HCT116 (cell line): ENCODE measurements around the gene SELE. TPM values are rescaled to one million over a fixed set of nuclear protein-coding genes. Genes with fewer than 3 reads are reported as not detected.

ENCODE experiments used
- ATAC-seq: fragments of 200-7000 bp; cut with Tn5 transposase; 2 replicates; pipeline ENCODE4 v1.9.1; 2020; ENCODE audit warnings: mild to moderate bottlenecking, moderate library complexity
- BruUV-seq: library from RNA; stranded (reverse); fragments of 400-500 nt; replicated peaks from 2 replicates; lab custom pipeline; 2021; lab: Mats Ljungman, UMichigan
- CTCF ChIA-PET: fragments of 300-600 bp; sonication (Branson Sonifier 250); formaldehyde crosslinking; loops from one replicate; lab custom pipeline; 2021; ENCODE audit warnings: antibody characterized with exemption; lab: Charles Lee
- POLR2A ChIA-PET: fragments of 300-600, 350-600 bp; sonication (Branson Sonifier 250); formaldehyde crosslinking; loops from one replicate; lab custom pipeline; 2021; ENCODE audit warnings: antibody characterized with exemption; lab: Charles Lee
- RAD21 ChIA-PET, 2 experiments: fragments of 300-600 bp; sonication (Branson Sonifier 250); formaldehyde crosslinking; loops; one replicate each; lab custom pipeline; 2023; ENCODE audit warnings: low total read pairs in 2 of 2; ENCODE audit not compliant: uncharacterized antibody in 2 of 2, unreplicated experiment in 2 of 2, low non-redundant PET in 1 of 2; lab: Charles Lee
- DNase-seq: peaks from one replicate; pipeline ENCODE4 v3.0.0-alpha.2; 2010; ENCODE audit warnings: low read depth, low spot score
- H2AFZ ChIP-seq: fragments of 200-600 bp; shearing (Covaris generic), sonication (generic); 2 replicates; pipeline ENCODE4 v1.6.1; 2017; ENCODE audit warnings: low read depth, mixed run types, mixed read lengths, antibody characterized with exemption, low read length; ENCODE audit not compliant: poor library complexity, severe bottlenecking
- H3K27ac ChIP-seq: 2 replicates; pipeline ENCODE4 v1.5.1; 2012; ENCODE audit warnings: low read depth, low read length
- H3K27me3 ChIP-seq: fragments of 200-600 bp; sonication (generic); 2 replicates; pipeline ENCODE4 v1.6.1; 2016; ENCODE audit warnings: mixed run types, low read length, mixed read lengths; ENCODE audit not compliant: insufficient read depth
- H3K36me3 ChIP-seq, 2 experiments: fragments of 200-500 bp in 1 of 2; fragments of 200-600 bp in 1 of 2; sonication (Bioruptor generic) in 1 of 2; sonication (generic) in 1 of 2; 2 replicates each; pipeline versions ENCODE4 v1.5.1 to v1.6.1; 2014 to 2016; ENCODE audit warnings: low read length in 2 of 2, inconsistent platforms in 1 of 2, mixed read lengths in 1 of 2, mixed run types in 1 of 2; ENCODE audit not compliant: insufficient read depth in 2 of 2, control insufficient read depth in 1 of 2
- H3K4me1 ChIP-seq, 2 experiments: fragments of 200-600 bp in 1 of 2; sonication (generic) in 1 of 2; 2 replicates each; pipeline versions ENCODE4 v1.5.1 to v1.6.1; 2012 to 2017; ENCODE audit warnings: low read length in 2 of 2, inconsistent platforms in 1 of 2, mild to moderate bottlenecking in 1 of 2, mixed read lengths in 1 of 2, mixed run types in 1 of 2, moderate library complexity in 1 of 2; ENCODE audit not compliant: insufficient read depth in 2 of 2, control insufficient read depth in 1 of 2
- H3K4me2 ChIP-seq: fragments of 200-600 bp; sonication (generic); 2 replicates; pipeline ENCODE4 v1.6.1; 2017; ENCODE audit warnings: mixed run types, low read length, mixed read lengths
- H3K4me3 ChIP-seq, 2 experiments: fragments of 200-600 bp in 1 of 2; sonication (generic) in 1 of 2; replicated peaks in 1 of 2; 2 replicates each; pipeline ENCODE4 v1.5.1; 2011 to 2016; ENCODE audit warnings: low read length in 2 of 2, control low read depth in 1 of 2, low read depth in 1 of 2, mild to moderate bottlenecking in 1 of 2, mixed read lengths in 1 of 2, mixed run types in 1 of 2
- H3K79me2 ChIP-seq: fragments of 200-600 bp; sonication (generic); 2 replicates; pipeline ENCODE4 v1.6.1; 2017; ENCODE audit warnings: mild to moderate bottlenecking, mixed run types, low read length, moderate library complexity, mixed read lengths; ENCODE audit not compliant: insufficient read depth
- H3K9ac ChIP-seq: fragments of 200-600 bp; sonication (generic); 2 replicates; pipeline ENCODE4 v1.6.1; 2016; ENCODE audit warnings: low read length, mixed read lengths
- H3K9me2 ChIP-seq: fragments of 200-600 bp; sonication (generic), shearing (Covaris generic); 2 replicates; pipeline ENCODE4 v1.6.1; 2017; ENCODE audit warnings: mixed run types, mild to moderate bottlenecking, moderate library complexity; ENCODE audit not compliant: insufficient read depth
- H3K9me3 ChIP-seq, 2 experiments: fragments of 200-500 bp in 1 of 2; fragments of 200-600 bp in 1 of 2; sonication (Bioruptor generic) in 1 of 2; sonication (generic) in 1 of 2; 2 replicates each; pipeline ENCODE4 v1.6.1; 2014 to 2017; ENCODE audit warnings: low read length in 2 of 2, mixed read lengths in 2 of 2, inconsistent platforms in 1 of 2, low read depth in 1 of 2, mild to moderate bottlenecking in 1 of 2, mixed run types in 1 of 2, moderate library complexity in 1 of 2; ENCODE audit not compliant: control insufficient read depth in 1 of 2, insufficient read depth in 1 of 2
- H4K20me1 ChIP-seq: fragments of 200-600 bp; sonication (generic), shearing (Covaris generic); 2 replicates; pipeline ENCODE4 v1.6.1; 2017; ENCODE audit warnings: mixed run types, mild to moderate bottlenecking, moderate library complexity; ENCODE audit not compliant: insufficient read depth
- CEBPB ChIP-seq: IDR thresholded peaks from 2 replicates; pipeline ENCODE4 v1.6.1; 2012; ENCODE audit warnings: low read depth
- EGR1 ChIP-seq: IDR thresholded peaks from 2 replicates; pipeline ENCODE4 v1.6.1; 2012; ENCODE audit warnings: low read depth
- ELF1 ChIP-seq: IDR thresholded peaks from 2 replicates; pipeline ENCODE4 v1.6.1; 2012; ENCODE audit warnings: low read depth, borderline replicate concordance
- FOSL1 ChIP-seq: IDR thresholded peaks from 2 replicates; pipeline ENCODE4 v1.6.1; 2012; ENCODE audit warnings: low read depth
- JUND ChIP-seq: IDR thresholded peaks from 2 replicates; pipeline ENCODE4 v1.6.1; 2012
- POLR2A ChIP-seq: IDR thresholded peaks from 2 replicates; pipeline ENCODE4 v1.7.0; 2011; ENCODE audit warnings: borderline replicate concordance; ENCODE audit not compliant: insufficient read depth, insufficient read length; ENCODE audit errors: extremely low read depth
- POLR2AphosphoS5 ChIP-seq: IDR thresholded peaks from 2 replicates; pipeline ENCODE4 v1.6.1; 2011; ENCODE audit warnings: mild to moderate bottlenecking, low read depth, low read length, moderate library complexity
- RAD21 ChIP-seq: IDR thresholded peaks from 2 replicates; pipeline ENCODE4 v1.6.1; 2012; ENCODE audit warnings: low read depth, mild to moderate bottlenecking
- TCF7L2 ChIP-seq: IDR thresholded peaks from 2 replicates; pipeline ENCODE4 v1.7.0; 2011; ENCODE audit warnings: borderline replicate concordance, inconsistent platforms; ENCODE audit not compliant: insufficient read depth, insufficient read length; ENCODE audit errors: extremely low read depth
- YY1 ChIP-seq: IDR thresholded peaks from 2 replicates; pipeline ENCODE4 v1.6.1; 2011; ENCODE audit warnings: low read length, low read depth, moderate library complexity, mild to moderate bottlenecking; ENCODE audit not compliant: insufficient replicate concordance; ENCODE audit errors: extremely low read depth
- ZNF274 ChIP-seq: fragments of 200-500 bp; sonication (Bioruptor generic); IDR thresholded peaks from 2 replicates; pipeline ENCODE4 v1.6.1; 2014; ENCODE audit warnings: mild to moderate bottlenecking, low read depth, low read length, inconsistent platforms
- intact Hi-C: fragments of 100-400 bp; cut with micrococcal nuclease; formaldehyde crosslinking; loops from 2 replicates; pipeline ENCODE4 v1.10.0; 2022
- total RNA-seq: library from RNA; stranded (reverse); gene quantifications from one replicate; pipeline ENCODE4 v1.2.1, GENCODE V29; 2021; ENCODE audit not compliant: unreplicated experiment
- TF ChIP-seq, protein P1 (sequence below), 3 experiments: fragments of 200-600 bp in 1 of 3; sonication (generic) in 1 of 3; IDR thresholded peaks in 2 of 3; conservative IDR thresholded peaks in 1 of 3; 2 replicates each; pipeline ENCODE4 v1.5.1; 2012 to 2017; ENCODE audit warnings: low read depth in 2 of 3, low read length in 2 of 3, antibody characterized with exemption in 1 of 3, borderline replicate concordance in 1 of 3, control low read depth in 1 of 3, mild to moderate bottlenecking in 1 of 3, mixed read lengths in 1 of 3, mixed run types in 1 of 3, moderate library complexity in 1 of 3; ENCODE audit not compliant: insufficient read depth in 1 of 3
- TF ChIP-seq, protein P2 (sequence below): IDR thresholded peaks from 2 replicates; pipeline ENCODE4 v1.6.1; 2012
- TF ChIP-seq, protein P3 (sequence below): IDR thresholded peaks from 2 replicates; pipeline ENCODE4 v1.6.1; 2012
- TF ChIP-seq, protein P4 (sequence below): IDR thresholded peaks from 2 replicates; pipeline ENCODE4 v1.6.1; 2011; ENCODE audit warnings: mild to moderate bottlenecking, low read length, moderate library complexity; ENCODE audit not compliant: insufficient replicate concordance; ENCODE audit errors: extremely low read depth

Gene SELE
- total RNA-seq, 1 experiment from 2014 or later: not detected

DNA sequence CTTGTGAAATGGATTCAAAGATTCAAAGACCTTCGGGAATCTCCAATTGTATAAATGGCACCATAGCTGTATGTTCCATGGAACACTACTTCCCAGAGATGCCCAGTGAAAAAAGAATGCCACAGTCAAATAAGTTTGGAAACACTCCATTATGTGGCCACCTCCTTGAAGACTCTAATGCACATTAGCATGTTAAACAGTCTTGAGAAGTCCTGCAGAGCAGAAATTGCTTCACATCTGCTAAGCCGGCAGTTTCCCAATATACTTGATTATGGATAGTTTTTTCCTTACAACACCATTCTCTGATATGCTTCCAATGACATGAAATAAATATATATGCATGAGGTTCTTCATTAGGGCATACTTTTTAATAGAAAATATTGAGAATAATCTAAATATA lies 12.7 kb upstream of the SELE start:
- Histone ChIP-seq H3K4me2 (no peak overlapping the region), H3K27me3 (no peaks in the 10 kb centered on the region), H3K4me3 (no peak overlapping the region), H3K9me2 (no peaks in the 10 kb centered on the region), H3K79me2 (no peaks in the 10 kb centered on the region), H3K9ac (no peak overlapping the region), H4K20me1 (no peaks in the 10 kb centered on the region), H2AFZ (no peak overlapping the region), H3K4me1 (peaks cover 0 to 3% of the 10 kb centered on the region in 2 experiments; a peak in 1 of 4 replicates), H3K36me3 (no peaks in the 10 kb centered on the region), H3K9me3 (no peaks in the 10 kb centered on the region), H3K27ac (no peak overlapping the region)
- BruUV-seq: no TSS peak
- ChIA-PET RAD21 (no interaction called here), POLR2A (no interaction called here), CTCF (no interaction called here)
- intact Hi-C loops: no loop called here
- no peak for ATAC-seq
- no peak for TF ChIP-seq ZNF274
- TF ChIP-seq CEBPB: no peak
- TF ChIP-seq TCF7L2: no peak
- TF ChIP-seq, protein P1, sequence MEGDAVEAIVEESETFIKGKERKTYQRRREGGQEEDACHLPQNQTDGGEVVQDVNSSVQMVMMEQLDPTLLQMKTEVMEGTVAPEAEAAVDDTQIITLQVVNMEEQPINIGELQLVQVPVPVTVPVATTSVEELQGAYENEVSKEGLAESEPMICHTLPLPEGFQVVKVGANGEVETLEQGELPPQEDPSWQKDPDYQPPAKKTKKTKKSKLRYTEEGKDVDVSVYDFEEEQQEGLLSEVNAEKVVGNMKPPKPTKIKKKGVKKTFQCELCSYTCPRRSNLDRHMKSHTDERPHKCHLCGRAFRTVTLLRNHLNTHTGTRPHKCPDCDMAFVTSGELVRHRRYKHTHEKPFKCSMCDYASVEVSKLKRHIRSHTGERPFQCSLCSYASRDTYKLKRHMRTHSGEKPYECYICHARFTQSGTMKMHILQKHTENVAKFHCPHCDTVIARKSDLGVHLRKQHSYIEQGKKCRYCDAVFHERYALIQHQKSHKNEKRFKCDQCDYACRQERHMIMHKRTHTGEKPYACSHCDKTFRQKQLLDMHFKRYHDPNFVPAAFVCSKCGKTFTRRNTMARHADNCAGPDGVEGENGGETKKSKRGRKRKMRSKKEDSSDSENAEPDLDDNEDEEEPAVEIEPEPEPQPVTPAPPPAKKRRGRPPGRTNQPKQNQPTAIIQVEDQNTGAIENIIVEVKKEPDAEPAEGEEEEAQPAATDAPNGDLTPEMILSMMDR (IDR thresholded peaks at IDR 0.05 in 2 of 3, conservative IDR thresholded peaks at IDR 0.05 in 1 of 3; ENCODE audit: borderline replicate concordance in 1 of 3, insufficient read depth in 1 of 3, low read depth in 2 of 3, low read length in 2 of 3): no peak
- no peak for TF ChIP-seq POLR2A
- TF ChIP-seq ELF1: no peak
- TF ChIP-seq FOSL1: no peak
- TF ChIP-seq, protein P2, sequence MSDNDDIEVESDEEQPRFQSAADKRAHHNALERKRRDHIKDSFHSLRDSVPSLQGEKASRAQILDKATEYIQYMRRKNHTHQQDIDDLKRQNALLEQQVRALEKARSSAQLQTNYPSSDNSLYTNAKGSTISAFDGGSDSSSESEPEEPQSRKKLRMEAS: no peak
- no peak for TF ChIP-seq EGR1
- TF ChIP-seq, protein P3, sequence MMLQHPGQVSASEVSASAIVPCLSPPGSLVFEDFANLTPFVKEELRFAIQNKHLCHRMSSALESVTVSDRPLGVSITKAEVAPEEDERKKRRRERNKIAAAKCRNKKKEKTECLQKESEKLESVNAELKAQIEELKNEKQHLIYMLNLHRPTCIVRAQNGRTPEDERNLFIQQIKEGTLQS: no peak
- no peak for TF ChIP-seq RAD21
- no peak for TF ChIP-seq POLR2AphosphoS5
- TF ChIP-seq YY1: no peak
- TF ChIP-seq JUND: no peak
- TF ChIP-seq, protein P4, sequence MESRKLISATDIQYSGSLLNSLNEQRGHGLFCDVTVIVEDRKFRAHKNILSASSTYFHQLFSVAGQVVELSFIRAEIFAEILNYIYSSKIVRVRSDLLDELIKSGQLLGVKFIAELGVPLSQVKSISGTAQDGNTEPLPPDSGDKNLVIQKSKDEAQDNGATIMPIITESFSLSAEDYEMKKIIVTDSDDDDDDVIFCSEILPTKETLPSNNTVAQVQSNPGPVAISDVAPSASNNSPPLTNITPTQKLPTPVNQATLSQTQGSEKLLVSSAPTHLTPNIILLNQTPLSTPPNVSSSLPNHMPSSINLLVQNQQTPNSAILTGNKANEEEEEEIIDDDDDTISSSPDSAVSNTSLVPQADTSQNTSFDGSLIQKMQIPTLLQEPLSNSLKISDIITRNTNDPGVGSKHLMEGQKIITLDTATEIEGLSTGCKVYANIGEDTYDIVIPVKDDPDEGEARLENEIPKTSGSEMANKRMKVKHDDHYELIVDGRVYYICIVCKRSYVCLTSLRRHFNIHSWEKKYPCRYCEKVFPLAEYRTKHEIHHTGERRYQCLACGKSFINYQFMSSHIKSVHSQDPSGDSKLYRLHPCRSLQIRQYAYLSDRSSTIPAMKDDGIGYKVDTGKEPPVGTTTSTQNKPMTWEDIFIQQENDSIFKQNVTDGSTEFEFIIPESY: no peak
- DNase-seq: no peak
